HG03442 (cell line): ENCODE data around the gene SUSD3.

Experiments
- ATAC-seq: cut with Tn5 transposase; IDR thresholded peaks from one replicate; pipeline ENCODE4 v1.9.1; 2021; ENCODE audit warnings: mild to moderate bottlenecking, moderate library complexity; ENCODE audit not compliant: unreplicated experiment

The SUSD3 gene

GRCh38 chr9:93134015-93134739 lies 75.7 kb downstream of the SUSD3 start, which contains the start of gene NINJ1:
NINJ1 (minus strand) TSS chr9:93134251; CDS start chr9:93134217, 34 bp downstream.
- peak; percentile 71 for ATAC-seq
